ENCODE results near the gene ARHGAP18. TPM values are rescaled to one million over a fixed set of nuclear protein-coding genes. Genes with fewer than 3 reads are reported as not detected.

Gene ARHGAP18
- total RNA-seq, 8 experiments from 2014 or later: 0.67 to 99.5 (median 3.6) TPM

GRCh38 chr6:129657483-129657882 lies 52.5 kb downstream of the ARHGAP18 start:
- Histone ChIP-seq H3K4me3 (no peak overlapping the region), H3K27ac (no peak overlapping the region), H3K4me1 (replicated peaks in 1 of 2) (peaks cover 10 to 15% of the 10 kb centered on the region in 2 donors)
- peak in 5 of 8 experiments; percentile 13 to 59 (median 29) for ATAC-seq (replicated peaks in 6 of 8)
- in situ Hi-C loops (cut with MboI; ENCODE audit: low pct_unique_long_range_greater_than_20kb in 2 of 9, low sequenced_read_pairs in 9 of 9, unreplicated experiment in 9 of 9): no loop called here
- 0 to 100% (median 58%) methylated on average over 1 to 3 of the region's 3 CpGs for WGBS, 10 experiments

GRCh38 chr6:129655334-129655733 lies 54.6 kb downstream of the ARHGAP18 start:
- H3K4me3 ChIP-seq: no peak overlapping the region
- no peak overlapping the region for H3K27ac ChIP-seq
- ATAC-seq (replicated peaks in 6 of 8): peak in 1 of 8 experiments; percentile 21
- WGBS, 10 experiments: 25 to 100% (median 88%) methylated on average over 1 of the region's 1 CpG
- H3K4me1 ChIP-seq (replicated peaks in 1 of 2): peaks cover 0 to 5% of the 10 kb centered on the region in 2 donors
- in situ Hi-C loops (cut with MboI; ENCODE audit: low pct_unique_long_range_greater_than_20kb in 2 of 9, low sequenced_read_pairs in 9 of 9, unreplicated experiment in 9 of 9): no loop called here

- ATAC-seq (replicated peaks in 6 of 8): no peak
- H3K4me3 ChIP-seq: no peak overlapping the region
- in situ Hi-C loops (cut with MboI; ENCODE audit: low pct_unique_long_range_greater_than_20kb in 2 of 9, low sequenced_read_pairs in 9 of 9, unreplicated experiment in 9 of 9): no loop called here
- H3K27ac ChIP-seq: no peak overlapping the region
- H3K4me1 ChIP-seq (replicated peaks in 1 of 2): peaks cover 0 to 5% of the 10 kb centered on the region in 2 donors
- 62 to 100% (median 80%) methylated on average over 1 to 2 of the region's 2 CpGs; no CpG with 5 or more reads in 3 of the 10 experiments for WGBS, 10 experiments
Observed at GRCh38 chr6:129653746-129654145, 56.2 kb downstream of the ARHGAP18 start.

GRCh38 chr6:129653229-129653628 lies 56.7 kb downstream of the ARHGAP18 start:
- H3K27ac ChIP-seq: no peak overlapping the region
- 70 to 100% (median 87%) methylated on average over 1 to 2 of the region's 2 CpGs for WGBS, 10 experiments
- H3K4me3 ChIP-seq: no peak overlapping the region
- H3K4me1 ChIP-seq (replicated peaks in 1 of 2): peaks cover 0 to 5% of the 10 kb centered on the region in 2 donors
- ATAC-seq (replicated peaks in 6 of 8): no peak
- in situ Hi-C loops (cut with MboI; ENCODE audit: low pct_unique_long_range_greater_than_20kb in 2 of 9, low sequenced_read_pairs in 9 of 9, unreplicated experiment in 9 of 9): no loop called here

GRCh38 chr6:129651291-129651691 lies 58.7 kb downstream of the ARHGAP18 start:
- Histone ChIP-seq H3K27ac (no peak overlapping the region), H3K4me3 (no peak overlapping the region), H3K4me1 (replicated peaks in 1 of 2) (no peaks in the 10 kb centered on the region)
- 40 to 100% (median 93%) methylated on average over 1 to 2 of the region's 2 CpGs for WGBS, 10 experiments
- no peak for ATAC-seq (replicated peaks in 6 of 8)
- in situ Hi-C loops (cut with MboI; ENCODE audit: low pct_unique_long_range_greater_than_20kb in 2 of 9, low sequenced_read_pairs in 9 of 9, unreplicated experiment in 9 of 9): no loop called here

GRCh38 chr6:129648819-129649491 lies 61.0 kb downstream of the ARHGAP18 start:
- no peak overlapping the region for H3K27ac ChIP-seq
- in situ Hi-C loops (cut with MboI; ENCODE audit: low pct_unique_long_range_greater_than_20kb in 2 of 9, low sequenced_read_pairs in 9 of 9, unreplicated experiment in 9 of 9): no loop called here
- ATAC-seq (replicated peaks in 6 of 8): no peak
- no peak overlapping the region for H3K4me3 ChIP-seq
- peaks cover 0 to 14% of the 10 kb centered on the region in 2 donors for H3K4me1 ChIP-seq (replicated peaks in 1 of 2)
- WGBS, 10 experiments: 50 to 98% (median 94%) methylated on average over 1 to 15 of the region's 15 CpGs

- H3K4me3 ChIP-seq: no peak overlapping the region
- peaks cover 0 to 14% of the 10 kb centered on the region in 2 donors for H3K4me1 ChIP-seq (replicated peaks in 1 of 2)
- ATAC-seq (replicated peaks in 6 of 8): no peak
- no peak overlapping the region for H3K27ac ChIP-seq
- 64 to 100% (median 87%) methylated on average over 1 to 2 of the region's 2 CpGs; no CpG with 5 or more reads in 2 of the 10 experiments for WGBS, 10 experiments
- in situ Hi-C loops (cut with MboI; ENCODE audit: low pct_unique_long_range_greater_than_20kb in 2 of 9, low sequenced_read_pairs in 9 of 9, unreplicated experiment in 9 of 9): no loop called here
Observed at GRCh38 chr6:129647044-129647443, 62.9 kb downstream of the ARHGAP18 start.

- no peak for ATAC-seq (replicated peaks in 6 of 8)
- Histone ChIP-seq H3K27ac (no peak overlapping the region), H3K4me1 (replicated peaks in 1 of 2) (peaks cover 0 to 14% of the 10 kb centered on the region in 2 donors), H3K4me3 (no peak overlapping the region)
- WGBS, 10 experiments: 0 to 97% (median 72%) methylated on average over 1 to 5 of the region's 5 CpGs; no CpG with 5 or more reads in 1 of the 10 experiments
- in situ Hi-C loops (cut with MboI; ENCODE audit: low pct_unique_long_range_greater_than_20kb in 2 of 9, low sequenced_read_pairs in 9 of 9, unreplicated experiment in 9 of 9): no loop called here
Observed at GRCh38 chr6:129646642-129647041, 63.3 kb downstream of the ARHGAP18 start.

- no peak overlapping the region for H3K27ac ChIP-seq
- in situ Hi-C loops (cut with MboI; ENCODE audit: low pct_unique_long_range_greater_than_20kb in 2 of 9, low sequenced_read_pairs in 9 of 9, unreplicated experiment in 9 of 9): no loop called here
- ATAC-seq (replicated peaks in 6 of 8): peak in 3 of 8 experiments; percentile 10 to 37 (median 19)
- whole genome bisulfite sequencing, 10 experiments: 22 to 100% (median 72%) methylated on average over 2 to 3 of the region's 3 CpGs; no CpG with 5 or more reads in 2 of the 10 experiments
- H3K4me3 ChIP-seq: no peak overlapping the region
- H3K4me1 ChIP-seq (replicated peaks in 1 of 2): peaks cover 0 to 14% of the 10 kb centered on the region in 2 donors
Observed at GRCh38 chr6:129645830-129646579, 64.0 kb downstream of the ARHGAP18 start.

GRCh38 chr6:129645106-129645829 lies 64.7 kb downstream of the ARHGAP18 start:
- H3K4me3 ChIP-seq: no peak overlapping the region
- ATAC-seq (replicated peaks in 6 of 8): peak in 6 of 8 experiments; percentile 23 to 81 (median 44)
- H3K4me1 ChIP-seq (replicated peaks in 1 of 2): peaks cover 0 to 14% of the 10 kb centered on the region in 2 donors
- no peak overlapping the region for H3K27ac ChIP-seq
- in situ Hi-C loops (cut with MboI; ENCODE audit: low pct_unique_long_range_greater_than_20kb in 2 of 9, low sequenced_read_pairs in 9 of 9, unreplicated experiment in 9 of 9): no loop called here
- 23 to 100% (median 69%) methylated on average over 1 to 6 of the region's 6 CpGs for WGBS, 10 experiments

GRCh38 chr6:129644567-129645015 lies 65.4 kb downstream of the ARHGAP18 start:
- H3K27ac ChIP-seq: no peak overlapping the region
- in situ Hi-C loops (cut with MboI; ENCODE audit: low pct_unique_long_range_greater_than_20kb in 2 of 9, low sequenced_read_pairs in 9 of 9, unreplicated experiment in 9 of 9): no loop called here
- H3K4me3 ChIP-seq: no peak overlapping the region
- peaks cover 0 to 14% of the 10 kb centered on the region in 2 donors for H3K4me1 ChIP-seq (replicated peaks in 1 of 2)
- peak in 3 of 8 experiments; percentile 41 to 54 (median 44) for ATAC-seq (replicated peaks in 6 of 8)
- WGBS, 10 experiments: 0 to 100% (median 57%) methylated on average over 1 of the region's 1 CpG; no CpG with 5 or more reads in 3 of the 10 experiments

- no peak overlapping the region for H3K27ac ChIP-seq
- peaks cover 0 to 14% of the 10 kb centered on the region in 2 donors for H3K4me1 ChIP-seq (replicated peaks in 1 of 2)
- H3K4me3 ChIP-seq: no peak overlapping the region
- 57 to 100% (median 90%) methylated on average over 1 to 3 of the region's 3 CpGs; no CpG with 5 or more reads in 1 of the 10 experiments for WGBS, 10 experiments
- in situ Hi-C loops (cut with MboI; ENCODE audit: low pct_unique_long_range_greater_than_20kb in 2 of 9, low sequenced_read_pairs in 9 of 9, unreplicated experiment in 9 of 9): no loop called here
- no peak for ATAC-seq (replicated peaks in 6 of 8)
Observed at GRCh38 chr6:129643968-129644367, 66.0 kb downstream of the ARHGAP18 start.

GRCh38 chr6:129643176-129643575 lies 66.8 kb downstream of the ARHGAP18 start:
- no peak for ATAC-seq (replicated peaks in 6 of 8)
- Histone ChIP-seq H3K4me1 (replicated peaks in 1 of 2) (peaks cover 0 to 14% of the 10 kb centered on the region in 2 donors), H3K27ac (no peak overlapping the region), H3K4me3 (no peak overlapping the region)
- in situ Hi-C loops (cut with MboI; ENCODE audit: low pct_unique_long_range_greater_than_20kb in 2 of 9, low sequenced_read_pairs in 9 of 9, unreplicated experiment in 9 of 9): no loop called here
- WGBS, 10 experiments: 64 to 100% (median 91%) methylated on average over 1 to 3 of the region's 3 CpGs
